Liver (tissue), 3 donors: Measurements from ENCODE around the gene HS3ST6.

Experiments used
- CTCF ChIP-seq: fragments of 150-350 bp; IDR thresholded peaks from 2 replicates; pipeline ENCODE4 v1.5.1; 2017; ENCODE audit warnings: improper control_type of control experiment, low read depth, low read length; ENCODE audit not compliant: missing input control
- GABPA ChIP-seq, 2 donors: IDR thresholded peaks in 1 of 2; conservative IDR thresholded peaks in 1 of 2; 2 replicates each; pipeline ENCODE4 v1.6.1; 2016; ENCODE audit warnings: antibody characterized with exemption in 2 of 2, mild to moderate bottlenecking in 1 of 2, moderate library complexity in 1 of 2
- JUND ChIP-seq, 2 donors: IDR thresholded peaks; 2 replicates each; pipeline ENCODE4 v1.6.1; 2016; ENCODE audit warnings: antibody characterized with exemption in 2 of 2
- MAX ChIP-seq: IDR thresholded peaks from 2 replicates; pipeline ENCODE4 v1.6.1; 2016; ENCODE audit warnings: antibody characterized with exemption
- RAD21 ChIP-seq, 2 donors: IDR thresholded peaks; 2 replicates each; pipeline ENCODE4 v1.6.1; 2016; ENCODE audit warnings: antibody characterized with exemption in 2 of 2, mild to moderate bottlenecking in 2 of 2
- SP1 ChIP-seq: IDR thresholded peaks from 2 replicates; pipeline ENCODE4 v1.6.1; 2018; ENCODE audit warnings: antibody characterized with exemption, mild to moderate bottlenecking
- YY1 ChIP-seq: IDR thresholded peaks from 2 replicates; pipeline ENCODE4 v1.6.1; 2016; ENCODE audit warnings: antibody characterized with exemption, mild to moderate bottlenecking
- ZBTB33 ChIP-seq: IDR thresholded peaks from 2 replicates; pipeline ENCODE4 v1.6.1; 2016; ENCODE audit warnings: antibody characterized with exemption
- TF ChIP-seq, protein P1 (sequence below): IDR thresholded peaks from 2 replicates; pipeline ENCODE4 v1.6.1; 2016; ENCODE audit warnings: antibody characterized with exemption
- TF ChIP-seq, protein P2 (sequence below): IDR thresholded peaks from 2 replicates; pipeline ENCODE4 v1.6.1; 2016; ENCODE audit warnings: antibody characterized with exemption, mild to moderate bottlenecking
- donor health status: healthy.
- donor health status: healthy.

- TF ChIP-seq GABPA (IDR thresholded peaks at IDR 0.05 in 1 of 2, conservative IDR thresholded peaks at IDR 0.05 in 1 of 2), result no peak
- TF ChIP-seq CTCF, result no peak
- TF ChIP-seq, protein P1, sequence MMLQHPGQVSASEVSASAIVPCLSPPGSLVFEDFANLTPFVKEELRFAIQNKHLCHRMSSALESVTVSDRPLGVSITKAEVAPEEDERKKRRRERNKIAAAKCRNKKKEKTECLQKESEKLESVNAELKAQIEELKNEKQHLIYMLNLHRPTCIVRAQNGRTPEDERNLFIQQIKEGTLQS, result no peak
- TF ChIP-seq, protein P2, sequence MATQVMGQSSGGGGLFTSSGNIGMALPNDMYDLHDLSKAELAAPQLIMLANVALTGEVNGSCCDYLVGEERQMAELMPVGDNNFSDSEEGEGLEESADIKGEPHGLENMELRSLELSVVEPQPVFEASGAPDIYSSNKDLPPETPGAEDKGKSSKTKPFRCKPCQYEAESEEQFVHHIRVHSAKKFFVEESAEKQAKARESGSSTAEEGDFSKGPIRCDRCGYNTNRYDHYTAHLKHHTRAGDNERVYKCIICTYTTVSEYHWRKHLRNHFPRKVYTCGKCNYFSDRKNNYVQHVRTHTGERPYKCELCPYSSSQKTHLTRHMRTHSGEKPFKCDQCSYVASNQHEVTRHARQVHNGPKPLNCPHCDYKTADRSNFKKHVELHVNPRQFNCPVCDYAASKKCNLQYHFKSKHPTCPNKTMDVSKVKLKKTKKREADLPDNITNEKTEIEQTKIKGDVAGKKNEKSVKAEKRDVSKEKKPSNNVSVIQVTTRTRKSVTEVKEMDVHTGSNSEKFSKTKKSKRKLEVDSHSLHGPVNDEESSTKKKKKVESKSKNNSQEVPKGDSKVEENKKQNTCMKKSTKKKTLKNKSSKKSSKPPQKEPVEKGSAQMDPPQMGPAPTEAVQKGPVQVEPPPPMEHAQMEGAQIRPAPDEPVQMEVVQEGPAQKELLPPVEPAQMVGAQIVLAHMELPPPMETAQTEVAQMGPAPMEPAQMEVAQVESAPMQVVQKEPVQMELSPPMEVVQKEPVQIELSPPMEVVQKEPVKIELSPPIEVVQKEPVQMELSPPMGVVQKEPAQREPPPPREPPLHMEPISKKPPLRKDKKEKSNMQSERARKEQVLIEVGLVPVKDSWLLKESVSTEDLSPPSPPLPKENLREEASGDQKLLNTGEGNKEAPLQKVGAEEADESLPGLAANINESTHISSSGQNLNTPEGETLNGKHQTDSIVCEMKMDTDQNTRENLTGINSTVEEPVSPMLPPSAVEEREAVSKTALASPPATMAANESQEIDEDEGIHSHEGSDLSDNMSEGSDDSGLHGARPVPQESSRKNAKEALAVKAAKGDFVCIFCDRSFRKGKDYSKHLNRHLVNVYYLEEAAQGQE, result no peak
- TF ChIP-seq JUND (IDR thresholded peaks at IDR 0.05), result no peak
- no peak for TF ChIP-seq MAX
- no peak for TF ChIP-seq YY1
- no peak for TF ChIP-seq ZBTB33
- TF ChIP-seq RAD21 (IDR thresholded peaks at IDR 0.05), result no peak
- no peak for TF ChIP-seq SP1
These were observed 2.2 kb downstream of the HS3ST6 start for GRCh38 chr16:1915732-1916639.
